Measurements from ENCODE around the gene PUS1. TPM values are rescaled to one million over a fixed set of nuclear protein-coding genes. Genes with fewer than 3 reads are reported as not detected.
A peak's percentile ranks its signal among the peaks of the same experiment; 100 is the strongest.
"Not testable (repeated sequence)": the region's sequence is repeated elsewhere in the genome, so short reads cannot be mapped to it uniquely, and the experiment has no call there.

PUS1 gene
- total RNA-seq, result 10 to 100 TPM in 1 of 4 donors, 1 to 10 TPM in 3; 7.2 to 13.7 (median 7.9) TPM
- 7.2 TPM for polyA plus RNA-seq
- long read RNA-seq, donor 1, full-length matches to known transcripts, result 10 of 17 reads
- long read RNA-seq, donor 1, partial matches to known transcripts, result 4 of 17 reads
- long read RNA-seq, donor 1, other reads (novel, unspliced or antisense), result 3 of 17 reads
- long read RNA-seq, donor 2, full-length matches to known transcripts, result 2 of 3 reads
- long read RNA-seq, donor 2, partial matches to known transcripts, result 0 of 3 reads
- long read RNA-seq, donor 2, other reads (novel, unspliced or antisense), result 1 of 3 reads
- long read RNA-seq, donor 3, full-length matches to known transcripts, result 6 of 11 reads
- long read RNA-seq, donor 3, partial matches to known transcripts, result 2 of 11 reads
- long read RNA-seq, donor 3, other reads (novel, unspliced or antisense), result 3 of 11 reads
- long read RNA-seq, donor 4, full-length matches to known transcripts, result 4 of 4 reads
- long read RNA-seq, donor 4, partial matches to known transcripts, result 0 of 4 reads
- long read RNA-seq, donor 4, other reads (novel, unspliced or antisense), result 0 of 4 reads

- no peaks in the 10 kb centered on the region for H3K4me1 ChIP-seq (ENCODE audit: control insufficient read depth, insufficient read depth, low read length)
- peak within 1 kb of the TSS; percentile 46 for H3K27ac ChIP-seq (ENCODE audit: low read length)
- WGBS, result under 1% methylated on average over 84 of the region's 84 CpGs
- no peaks in the 10 kb centered on the region for H3K9me3 ChIP-seq (ENCODE audit: control insufficient read depth, low read length)
- peak within 1 kb of the TSS; percentile 60 for H3K4me3 ChIP-seq (ENCODE audit: low read length)
- ATAC-seq, result peak; percentile 96
- H3K27me3 ChIP-seq (ENCODE audit: control insufficient read depth, insufficient read depth), result no peaks in the 10 kb centered on the region
- intact Hi-C loops (cut with DNase I), result loop anchor here in 1 of 4 donors (5.0 kb wide), 1 partner anchor 37 kb away; the partner anchor contains the start of gene ULK1
- DNase-seq, result peak; percentile 95 to 98 (median 97)
Measured at GRCh38 chr12:131928711-131929580, at the start of gene PUS1. Gene PUS1 (plus strand): TSS chr12:131929276. CDS start chr12:131929723, 447 bp downstream.

GRCh38 chr12:131882804-131883520, 46.1 kb upstream of the PUS1 start:
- peak in 1 of 3 donors; percentile 50 for DNase-seq
- 79% methylated on average over 16 of the region's 16 CpGs for WGBS
- Histone ChIP-seq H3K27me3 (ENCODE audit: control insufficient read depth, insufficient read depth) (no peaks in the 10 kb centered on the region), H3K4me3 (ENCODE audit: low read length) (no peak overlapping the region), H3K4me1 (ENCODE audit: control insufficient read depth, insufficient read depth, low read length) (no peaks in the 10 kb centered on the region), H3K9me3 (ENCODE audit: control insufficient read depth, low read length) (no peaks in the 10 kb centered on the region), H3K27ac (ENCODE audit: low read length) (no peak overlapping the region)
- intact Hi-C loops (cut with DNase I), result no loop called here
- ATAC-seq, result peak in 1 of 2 donors; percentile 43

GRCh38 chr12:131883521-131883900, 45.6 kb upstream of the PUS1 start:
- WGBS, result 90% methylated on average over 4 of the region's 4 CpGs
- H3K9me3 ChIP-seq (ENCODE audit: control insufficient read depth, low read length), result no peaks in the 10 kb centered on the region
- intact Hi-C loops (cut with DNase I), result no loop called here
- no peaks in the 10 kb centered on the region for H3K27me3 ChIP-seq (ENCODE audit: control insufficient read depth, insufficient read depth)
- H3K27ac ChIP-seq (ENCODE audit: low read length), result no peak overlapping the region
- ATAC-seq, result no peak
- H3K4me1 ChIP-seq (ENCODE audit: control insufficient read depth, insufficient read depth, low read length), result no peaks in the 10 kb centered on the region
- DNase-seq, result peak in 1 of 3 donors; percentile 32
- no peak overlapping the region for H3K4me3 ChIP-seq (ENCODE audit: low read length)

- H3K4me3 ChIP-seq (ENCODE audit: low read length); H3K9me3 ChIP-seq (ENCODE audit: control insufficient read depth, low read length); H3K4me1 ChIP-seq (ENCODE audit: control insufficient read depth, insufficient read depth, low read length); ATAC-seq; H3K27ac ChIP-seq (ENCODE audit: low read length); H3K27me3 ChIP-seq (ENCODE audit: control insufficient read depth, insufficient read depth); intact Hi-C loops (cut with DNase I): not testable (repeated sequence)
- DNase-seq, result peak in 1 of 3 donors; percentile 3
- 87% methylated on average over 8 of the region's 8 CpGs for WGBS
Measured at GRCh38 chr12:131885076-131885475, 44.0 kb upstream of the PUS1 start.

- Histone ChIP-seq H3K4me1 (ENCODE audit: control insufficient read depth, insufficient read depth, low read length) (no peaks in the 10 kb centered on the region), H3K4me3 (ENCODE audit: low read length) (no peak overlapping the region), H3K27me3 (ENCODE audit: control insufficient read depth, insufficient read depth) (no peaks in the 10 kb centered on the region), H3K27ac (ENCODE audit: low read length) (no peak overlapping the region), H3K9me3 (ENCODE audit: control insufficient read depth, low read length) (no peaks in the 10 kb centered on the region)
- intact Hi-C loops (cut with DNase I), result no loop called here
- DNase-seq (no peak), ATAC-seq (no peak)
- 95% methylated on average over 7 of the region's 7 CpGs for WGBS
Measured at GRCh38 chr12:131885543-131886057, 43.5 kb upstream of the PUS1 start.

- H3K4me1 ChIP-seq (ENCODE audit: control insufficient read depth, insufficient read depth, low read length); H3K4me3 ChIP-seq (ENCODE audit: low read length); H3K27me3 ChIP-seq (ENCODE audit: control insufficient read depth, insufficient read depth); ATAC-seq; H3K9me3 ChIP-seq (ENCODE audit: control insufficient read depth, low read length); DNase-seq; H3K27ac ChIP-seq (ENCODE audit: low read length): not testable (repeated sequence)
- WGBS, result 86% methylated on average over 8 of the region's 8 CpGs
- intact Hi-C loops (cut with DNase I), result loop anchor here in 1 of 4 donors (5.0 kb wide), 1 partner anchor 36 kb away; the partner anchor contains the start of gene PUS1
Measured at GRCh38 chr12:131891722-131892121, 37.4 kb upstream of the PUS1 start.

GRCh38 chr12:131892711-131893604, 36.1 kb upstream of the PUS1 start:
- Histone ChIP-seq H3K4me1 (ENCODE audit: control insufficient read depth, insufficient read depth, low read length) (peaks cover 3% of the 10 kb centered on the region), H3K9me3 (ENCODE audit: control insufficient read depth, low read length) (no peaks in the 10 kb centered on the region), H3K4me3 (ENCODE audit: low read length) (no peak overlapping the region), H3K27ac (ENCODE audit: low read length) (no peak overlapping the region), H3K27me3 (ENCODE audit: control insufficient read depth, insufficient read depth) (no peaks in the 10 kb centered on the region)
- intact Hi-C loops (cut with DNase I), result loop anchor here in 1 of 4 donors (5.0 kb wide), 1 partner anchor 34 kb away; the partner anchor contains the start of gene PUS1
- peak in 2 of 3 donors; percentile 47 to 53 for DNase-seq
- WGBS, result 79% methylated on average over 26 of the region's 26 CpGs
- no peak for ATAC-seq

GRCh38 chr12:131893605-131894312, 35.3 kb upstream of the PUS1 start:
- peak overlapping the region; percentile 40 for H3K4me3 ChIP-seq (ENCODE audit: low read length)
- no peaks in the 10 kb centered on the region for H3K9me3 ChIP-seq (ENCODE audit: control insufficient read depth, low read length)
- no peak overlapping the region for H3K27ac ChIP-seq (ENCODE audit: low read length)
- intact Hi-C loops (cut with DNase I), result loop anchor here in 1 of 4 donors (5.0 kb wide), 1 partner anchor 34 kb away; the partner anchor contains the start of gene PUS1
- WGBS, result 38% methylated on average over 19 of the region's 19 CpGs
- DNase-seq, result no peak
- no peak for ATAC-seq
- H3K4me1 ChIP-seq (ENCODE audit: control insufficient read depth, insufficient read depth, low read length), result peaks cover 3% of the 10 kb centered on the region
- no peaks in the 10 kb centered on the region for H3K27me3 ChIP-seq (ENCODE audit: control insufficient read depth, insufficient read depth)

- Histone ChIP-seq H3K4me1 (ENCODE audit: control insufficient read depth, insufficient read depth, low read length) (peaks cover 3% of the 10 kb centered on the region), H3K4me3 (ENCODE audit: low read length) (peak within 1 kb of the TSS; percentile 99), H3K27ac (ENCODE audit: low read length) (peak within 1 kb of the TSS; percentile 95), H3K9me3 (ENCODE audit: control insufficient read depth, low read length) (no peaks in the 10 kb centered on the region), H3K27me3 (ENCODE audit: control insufficient read depth, insufficient read depth) (no peaks in the 10 kb centered on the region)
- intact Hi-C loops (cut with DNase I), result loop anchor here in 1 of 4 donors (5.0 kb wide), 1 partner anchor 33 kb away; the partner anchor contains the start of gene PUS1
- WGBS, result under 1% methylated on average over 64 of the region's 64 CpGs
- peak; percentile 94 to 99 (median 98) for DNase-seq
- peak; percentile 83 to 85 for ATAC-seq
Measured at GRCh38 chr12:131894313-131894860, 34.7 kb upstream of the PUS1 start, which contains the start of gene ULK1. Gene ULK1 (plus strand): TSS chr12:131894622. CDS start chr12:131895002, 380 bp downstream.

All from right cardiac atrium (tissue), 5 donors.